Endothelial cell of umbilical vein (primary cell): ENCODE data around the gene TBC1D19. TPM values are rescaled to one million over a fixed set of nuclear protein-coding genes. Genes with fewer than 3 reads are reported as not detected.

Experiments
- BruUV-seq: library from RNA; stranded (reverse); fragments of 400-500 nt; replicated peaks from 2 replicates; lab custom pipeline; 2021; lab: Mats Ljungman, UMichigan
- CTCF ChIA-PET: fragments of 300-600, 350-600 bp; sonication (Branson Sonifier 250); formaldehyde crosslinking; loops from one replicate; lab custom pipeline; 2021; ENCODE audit warnings: antibody characterized with exemption, inconsistent platforms; lab: Charles Lee
- POLR2A ChIA-PET: fragments of 300-600, 350-600 bp; sonication (Branson Sonifier 250); formaldehyde crosslinking; loops from one replicate; lab custom pipeline; 2021; ENCODE audit warnings: antibody characterized with exemption, inconsistent platforms; lab: Charles Lee
- DNase-seq: peaks from one replicate; pipeline ENCODE4 v3.0.0-alpha.2; 2011; ENCODE audit warnings: low read depth, low spot score
- FAIRE-seq: peaks from 2 replicates; lab custom pipeline; 2011; peaks lifted over from hg19 to GRCh38; lab: Jason Lieb, UNC
- H2AFZ ChIP-seq: 2 replicates; pipeline ENCODE4 v1.6.0; 2012; ENCODE audit warnings: low read depth, low read length, control low read depth, inconsistent platforms
- H3K27ac ChIP-seq: 2 replicates; pipeline ENCODE4 v1.5.1; 2011; ENCODE audit warnings: low read depth, mild to moderate bottlenecking, control low read depth, low read length, moderate library complexity; ENCODE audit not compliant: insufficient read depth
- H3K27me3 ChIP-seq, 2 experiments: 2 replicates each; pipeline versions ENCODE4 v1.6.0 to v1.6.1; 2011; ENCODE audit warnings: low read length in 2 of 2, mixed read lengths in 1 of 2; ENCODE audit not compliant: control insufficient read depth in 2 of 2, insufficient read depth in 2 of 2
- H3K36me3 ChIP-seq, 2 experiments: 2 replicates in 1 of 2; 3 replicates in 1 of 2; pipeline ENCODE4 v1.5.1; 2011; ENCODE audit warnings: low read length in 2 of 2, mild to moderate bottlenecking in 1 of 2, moderate library complexity in 1 of 2; ENCODE audit not compliant: control insufficient read depth in 2 of 2, insufficient read depth in 2 of 2; ENCODE audit errors: extremely low read depth in 1 of 2
- H3K4me1 ChIP-seq: 3 replicates; pipeline ENCODE4 v1.5.1; 2011; ENCODE audit warnings: mild to moderate bottlenecking, low read length; ENCODE audit not compliant: control insufficient read depth, insufficient read depth; ENCODE audit errors: extremely low read depth
- H3K4me2 ChIP-seq: 2 replicates; pipeline ENCODE4 v1.6.1; 2011; ENCODE audit warnings: low read length, control low read depth, mixed read lengths; ENCODE audit not compliant: insufficient read depth
- H3K4me3 ChIP-seq, 3 experiments: fragments of 200-600 bp in 1 of 3; sonication (generic), shearing (Covaris generic) in 1 of 3; replicated peaks in 1 of 3; 2 replicates each; pipeline ENCODE4 v1.5.1; 2011 to 2016; ENCODE audit warnings: control low read depth in 3 of 3, low read length in 3 of 3, mild to moderate bottlenecking in 2 of 3, inconsistent platforms in 1 of 3, low read depth in 1 of 3, moderate library complexity in 1 of 3; ENCODE audit not compliant: insufficient read depth in 1 of 3
- H3K79me2 ChIP-seq: 2 replicates; pipeline ENCODE4 v1.6.0; 2012; ENCODE audit warnings: low read length, inconsistent platforms; ENCODE audit not compliant: control insufficient read depth, insufficient read depth
- H3K9ac ChIP-seq: replicated peaks from 2 replicates; pipeline ENCODE3; 2011; ENCODE audit warnings: low read length, control low read depth; ENCODE audit not compliant: insufficient read depth; ENCODE audit errors: extremely low read depth
- H3K9me1 ChIP-seq: replicated peaks from 3 replicates; pipeline ENCODE4 v1.6.0; 2011; ENCODE audit warnings: mild to moderate bottlenecking, low read length; ENCODE audit not compliant: control insufficient read depth, insufficient read depth; ENCODE audit errors: extremely low read depth
- H3K9me3 ChIP-seq: replicated peaks from 2 replicates; pipeline ENCODE4 v1.5.1; 2012; ENCODE audit warnings: low read length, inconsistent platforms; ENCODE audit not compliant: control insufficient read depth, insufficient read depth
- H4K20me1 ChIP-seq: replicated peaks from 2 replicates; pipeline ENCODE3; 2011; ENCODE audit warnings: mild to moderate bottlenecking, low read length; ENCODE audit not compliant: control insufficient read depth, insufficient read depth; ENCODE audit errors: extremely low read depth
- CTCF ChIP-seq, 2 donors: IDR thresholded peaks; 1 replicate in 1 of 2; 2 replicates in 1 of 2; pipeline ENCODE4 v1.5.1; 2011; ENCODE audit warnings: low read length in 2 of 2, mild to moderate bottlenecking in 2 of 2, moderate library complexity in 2 of 2, control low read depth in 1 of 2, inconsistent platforms in 1 of 2, low read depth in 1 of 2; ENCODE audit not compliant: insufficient read depth in 1 of 2; ENCODE audit errors: extremely low read depth in 1 of 2
- EZH2 ChIP-seq: IDR thresholded peaks from 2 replicates; pipeline ENCODE4 v1.6.1; 2012; ENCODE audit warnings: borderline replicate concordance, low read depth, mild to moderate bottlenecking, moderate library complexity, low read length, inconsistent platforms; ENCODE audit not compliant: severe bottlenecking
- FOS ChIP-seq: IDR thresholded peaks from 2 replicates; pipeline ENCODE4 v1.6.1; 2011; ENCODE audit warnings: mild to moderate bottlenecking, low read length, moderate library complexity, borderline replicate concordance; ENCODE audit not compliant: insufficient read depth
- GATA2 ChIP-seq: IDR thresholded peaks from 2 replicates; pipeline ENCODE4 v1.7.0; 2011; ENCODE audit warnings: low read depth, mild to moderate bottlenecking, moderate library complexity, mixed read lengths, low read length; ENCODE audit not compliant: insufficient read length, insufficient read depth
- JUN ChIP-seq: IDR thresholded peaks from 2 replicates; pipeline ENCODE4 v1.6.1; 2011; ENCODE audit warnings: borderline replicate concordance, low read depth; ENCODE audit not compliant: insufficient read length, insufficient read depth
- MYC ChIP-seq: IDR thresholded peaks from one replicate; pipeline ENCODE4 v1.6.1; 2011; ENCODE audit warnings: mild to moderate bottlenecking, low read depth, low read length
- POLR2A ChIP-seq: IDR thresholded peaks from 2 replicates; pipeline ENCODE4 v1.6.1; 2012; ENCODE audit warnings: low read depth, mild to moderate bottlenecking, control low read depth, low read length
- POLR2AphosphoS5 ChIP-seq: IDR thresholded peaks from 2 replicates; pipeline ENCODE4 v1.6.1; 2012; ENCODE audit warnings: low read depth, mild to moderate bottlenecking, control low read depth, low read length, moderate library complexity; ENCODE audit not compliant: insufficient read depth
- dilution Hi-C: fragments of 300-500 bp; cut with MboI; formaldehyde crosslinking; loops from one replicate; pipeline ENCODE4 v1.15.0; 2019; ENCODE audit warnings: low sequenced_read_pairs; ENCODE audit not compliant: extremely low pct_ligation_motif_present
- intact Hi-C: fragments of 100-400 bp; cut with micrococcal nuclease; formaldehyde crosslinking; loops from one replicate; pipeline ENCODE4 v1.10.0; 2022
- polyA plus RNA-seq, 4 experiments: library from polyadenylated mRNA; depleted of rRNA in 3 of 4; stranded (reverse) in 3 of 4; unstranded in 1 of 4; fragments of >200 nt; gene quantifications; 2 replicates each; pipeline versions ENCODE4 v1.2.1 to v1.2.3, GENCODE V29; 2011 to 2012; ENCODE audit warnings: missing spikeins in 1 of 4
- total RNA-seq: library from RNA; stranded (reverse); gene quantifications from 2 replicates; pipeline ENCODE4 v1.2.3, GENCODE V29; 2021
- TF ChIP-seq, protein P1 (sequence below): IDR thresholded peaks from 2 replicates; pipeline ENCODE4 v1.6.1; 2011; ENCODE audit not compliant: insufficient read depth, insufficient read length

The TBC1D19 gene
- total and polyA plus RNA-seq, 2 donors (not counting 3 experiments of a cell fraction or from before 2014, with no cell fraction given), result 4.4 to 5.9 TPM

- FAIRE-seq (no peak), DNase-seq (peak; percentile 54)
- Histone ChIP-seq H3K9ac (no peak overlapping the region), H3K36me3 (no peaks in the 10 kb centered on the region), H3K9me3 (no peaks in the 10 kb centered on the region), H3K27me3 (no peaks in the 10 kb centered on the region), H3K27ac (no peak overlapping the region), H3K79me2 (no peaks in the 10 kb centered on the region), H3K4me2 (no peak overlapping the region), H3K4me1 (peaks cover 32% of the 10 kb centered on the region), H2AFZ (no peak overlapping the region), H4K20me1 (no peaks in the 10 kb centered on the region), H3K9me1 (no peaks in the 10 kb centered on the region), H3K4me3 (no peak overlapping the region)
- intact Hi-C loops, result no loop called here
- dilution Hi-C loops, result no loop called here
- ChIA-PET CTCF (no interaction called here), POLR2A (no interaction called here)
- BruUV-seq, result no TSS peak
- no peak for TF ChIP-seq CTCF (IDR thresholded peaks at IDR 0.05; ENCODE audit: extremely low read depth in 1 of 2, insufficient read depth in 1 of 2, low read depth in 1 of 2, low read length in 2 of 2)
- TF ChIP-seq FOS, result no peak
- TF ChIP-seq EZH2, result no peak
- no peak for TF ChIP-seq POLR2A
- TF ChIP-seq GATA2, result no peak
- TF ChIP-seq MYC, result no peak
- no peak for TF ChIP-seq POLR2AphosphoS5
- TF ChIP-seq, protein P1, sequence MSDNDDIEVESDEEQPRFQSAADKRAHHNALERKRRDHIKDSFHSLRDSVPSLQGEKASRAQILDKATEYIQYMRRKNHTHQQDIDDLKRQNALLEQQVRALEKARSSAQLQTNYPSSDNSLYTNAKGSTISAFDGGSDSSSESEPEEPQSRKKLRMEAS, result no peak
- no peak for TF ChIP-seq JUN
These were observed 198.4 kb downstream of the TBC1D19 start for GRCh38 chr4:26782168-26782829.
